SK-N-SH treated with all-trans-retinoic acid at 6 μM for 48 hours (cell line): ENCODE measurements around the gene ITGA8.

Source experiments
- ARNTL ChIP-seq: fragments of 450-650 bp; formaldehyde crosslinking; IDR thresholded peaks from 2 replicates; pipeline ENCODE4 v1.5.0; 2020; ENCODE audit warnings: low read depth, mild to moderate bottlenecking, moderate library complexity, borderline replicate concordance
- CSRNP3 ChIP-seq: fragments of 250-450 bp; sonication (Bioruptor Pico); IDR thresholded peaks from 2 replicates; pipeline ENCODE4 v1.5.1; 2021; ENCODE audit warnings: mild to moderate bottlenecking, moderate library complexity
- GLIS3 ChIP-seq: fragments of 250-450 bp; sonication (Bioruptor Pico); IDR thresholded peaks from 2 replicates; pipeline ENCODE4 v1.5.0; 2020; ENCODE audit warnings: mild to moderate bottlenecking, moderate library complexity
- OSR1 ChIP-seq: fragments of 250-450 bp; sonication (Bioruptor Pico); IDR thresholded peaks from 2 replicates; pipeline ENCODE4 v1.8.0; 2022; ENCODE audit warnings: moderate library complexity, mild to moderate bottlenecking, inconsistent platforms
- PATZ1 ChIP-seq: fragments of 250-450 bp; sonication (Bioruptor Pico); IDR thresholded peaks from 2 replicates; pipeline ENCODE4 v1.8.0; 2020; ENCODE audit warnings: mild to moderate bottlenecking, moderate library complexity, borderline replicate concordance
- RARB ChIP-seq: fragments of 250-450 bp; sonication (Bioruptor Pico); IDR thresholded peaks from 2 replicates; pipeline ENCODE4 v1.8.0; 2021; ENCODE audit warnings: mild to moderate bottlenecking, moderate library complexity
- SNAI2 ChIP-seq: fragments of 250-450 bp; sonication (Bioruptor Pico); IDR thresholded peaks from 2 replicates; pipeline ENCODE4 v1.5.0; 2020; ENCODE audit warnings: mild to moderate bottlenecking, moderate library complexity
- TOX ChIP-seq: fragments of 250-450 bp; sonication (Bioruptor Pico); IDR thresholded peaks from 2 replicates; pipeline ENCODE4 v1.8.0; 2021; ENCODE audit warnings: mild to moderate bottlenecking, moderate library complexity, borderline replicate concordance
- TSHZ2 ChIP-seq: fragments of 250-450 bp; sonication (Bioruptor Pico); IDR thresholded peaks from 2 replicates; pipeline ENCODE4 v1.5.0; 2020; ENCODE audit warnings: mild to moderate bottlenecking, moderate library complexity
- ZC3H10 ChIP-seq: fragments of 250-450 bp; sonication (Bioruptor Pico); IDR thresholded peaks from 2 replicates; pipeline ENCODE4 v1.5.1; 2021; ENCODE audit warnings: mild to moderate bottlenecking, moderate library complexity
- ZFP3 ChIP-seq: fragments of 250-450 bp; sonication (Bioruptor Pico); IDR thresholded peaks from 2 replicates; pipeline ENCODE4 v1.5.0; 2020; ENCODE audit warnings: mild to moderate bottlenecking, moderate library complexity
- ZNF565 ChIP-seq: fragments of 450-650 bp; formaldehyde crosslinking; conservative IDR thresholded peaks from 2 replicates; pipeline ENCODE4 v1.5.0; 2020; ENCODE audit warnings: low read depth, mild to moderate bottlenecking, moderate library complexity

GRCh38 chr10:15718694-15719048 lies 1.1 kb downstream of the ITGA8 start:
- TF ChIP-seq TOX, result no peak
- no peak for TF ChIP-seq RARB
- TF ChIP-seq PATZ1 (CRISPR knock-in tag), result no peak
- TF ChIP-seq ZFP3 (CRISPR knock-in tag), result no peak
- no peak for TF ChIP-seq SNAI2 (CRISPR knock-in tag)
- TF ChIP-seq OSR1, result no peak
- TF ChIP-seq ZC3H10 (CRISPR knock-in tag), result no peak
- no peak for TF ChIP-seq GLIS3 (CRISPR knock-in tag)
- no peak for TF ChIP-seq ZNF565
- TF ChIP-seq ARNTL (CRISPR knock-in tag), result no peak
- TF ChIP-seq TSHZ2 (CRISPR knock-in tag), result no peak
- TF ChIP-seq CSRNP3 (CRISPR knock-in tag), result no peak
